GM19397 (cell line): ENCODE data around the gene PHLPP2.

Experiments
- ATAC-seq: cut with Tn5 transposase; IDR thresholded peaks from one replicate; pipeline ENCODE4 v1.9.1; 2021; ENCODE audit warnings: mild to moderate bottlenecking, moderate library complexity; ENCODE audit not compliant: unreplicated experiment

PHLPP2 gene

DNA sequence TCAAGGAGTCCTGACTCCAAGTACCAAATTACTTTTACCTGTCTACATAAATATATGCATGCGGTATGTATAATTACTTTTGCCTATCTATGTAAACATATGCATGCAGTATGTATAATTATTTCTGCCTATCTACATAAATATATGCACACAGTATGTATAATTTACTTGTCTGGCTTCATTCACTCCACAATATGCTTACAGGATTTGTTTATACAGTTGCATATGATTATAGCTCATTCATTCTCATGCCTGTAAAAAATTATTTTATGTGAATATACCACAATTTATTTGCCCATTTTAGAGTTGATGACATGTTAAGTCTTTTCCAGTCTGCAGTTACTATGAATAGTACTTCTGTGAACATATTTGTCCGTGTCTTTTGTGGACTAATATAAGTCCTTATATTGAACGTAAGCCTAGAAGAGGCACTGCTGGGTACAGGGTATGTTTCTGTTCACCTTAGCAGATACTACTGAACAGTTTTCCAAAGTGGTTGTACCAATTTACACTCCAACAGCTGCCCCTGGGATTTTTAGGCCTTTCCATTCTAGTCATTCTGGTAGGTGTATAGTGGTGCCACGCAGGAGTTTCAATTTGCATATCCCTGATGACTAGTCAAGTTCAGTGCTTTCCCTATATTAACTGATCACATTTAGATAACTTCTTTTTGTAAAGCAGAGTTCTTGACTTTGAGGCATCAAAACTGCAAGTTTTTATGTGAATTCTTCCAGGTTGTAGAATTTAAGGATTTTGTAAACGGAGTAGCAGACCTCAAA is 51.5 kb downstream of the PHLPP2 start:
- no peak for ATAC-seq

DNA sequence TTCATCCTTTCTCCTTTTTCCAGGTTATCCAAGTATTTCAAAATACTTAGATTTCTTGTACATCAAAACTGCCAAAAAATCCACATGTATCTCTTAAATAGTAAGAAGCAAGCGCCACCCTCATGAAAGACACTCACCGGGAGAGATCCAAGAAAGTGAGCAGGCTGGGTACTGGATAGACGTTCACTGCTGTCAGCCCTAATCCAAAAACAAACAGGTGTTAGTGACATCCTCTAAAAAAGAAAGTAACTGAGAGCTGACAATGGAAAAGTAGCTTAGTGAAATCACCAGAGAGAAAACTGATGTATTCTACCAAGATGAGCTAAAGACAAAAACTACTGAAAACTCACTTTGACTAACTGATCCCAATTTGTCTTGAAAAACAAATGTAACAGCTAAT is 52.4 kb downstream of the PHLPP2 start:
- no peak for ATAC-seq

DNA sequence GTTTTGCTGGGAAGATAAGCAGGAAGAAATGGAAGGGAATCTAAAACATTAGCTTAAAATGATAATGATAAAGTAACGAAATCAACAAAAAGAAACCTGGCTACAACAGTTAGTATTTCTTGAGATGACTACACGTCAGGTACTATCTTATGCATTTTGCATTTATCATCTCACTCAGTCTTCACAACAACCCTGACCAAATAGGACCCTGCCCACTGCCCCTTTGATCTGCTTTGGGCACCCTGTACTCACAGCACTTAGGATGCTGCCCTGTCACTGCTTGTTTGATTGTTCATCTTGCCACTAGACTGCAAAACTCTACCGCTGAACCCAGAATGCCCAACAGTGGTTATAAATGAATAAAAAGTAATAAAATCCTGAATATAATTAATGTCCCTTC is 53.3 kb downstream of the PHLPP2 start:
- ATAC-seq, result no peak

DNA sequence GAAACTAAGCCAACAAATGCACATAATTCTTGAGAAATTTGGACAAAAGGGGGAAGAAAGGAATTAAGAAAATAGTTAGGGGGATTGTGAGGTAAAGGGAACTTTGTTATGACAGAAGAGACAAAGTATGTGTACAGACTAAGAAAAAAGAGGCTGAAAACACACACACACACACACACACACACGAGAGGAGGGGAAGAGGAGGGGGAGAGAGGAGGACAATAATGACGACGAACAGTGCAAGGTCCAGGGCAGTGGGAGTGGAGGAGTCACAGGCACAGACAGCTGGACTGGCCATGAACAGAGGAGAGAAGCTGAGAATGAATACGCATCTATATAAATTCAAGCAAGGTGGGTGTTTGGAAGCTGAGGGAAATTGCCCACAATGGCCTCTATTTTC is 54.0 kb downstream of the PHLPP2 start:
- ATAC-seq, result no peak

DNA sequence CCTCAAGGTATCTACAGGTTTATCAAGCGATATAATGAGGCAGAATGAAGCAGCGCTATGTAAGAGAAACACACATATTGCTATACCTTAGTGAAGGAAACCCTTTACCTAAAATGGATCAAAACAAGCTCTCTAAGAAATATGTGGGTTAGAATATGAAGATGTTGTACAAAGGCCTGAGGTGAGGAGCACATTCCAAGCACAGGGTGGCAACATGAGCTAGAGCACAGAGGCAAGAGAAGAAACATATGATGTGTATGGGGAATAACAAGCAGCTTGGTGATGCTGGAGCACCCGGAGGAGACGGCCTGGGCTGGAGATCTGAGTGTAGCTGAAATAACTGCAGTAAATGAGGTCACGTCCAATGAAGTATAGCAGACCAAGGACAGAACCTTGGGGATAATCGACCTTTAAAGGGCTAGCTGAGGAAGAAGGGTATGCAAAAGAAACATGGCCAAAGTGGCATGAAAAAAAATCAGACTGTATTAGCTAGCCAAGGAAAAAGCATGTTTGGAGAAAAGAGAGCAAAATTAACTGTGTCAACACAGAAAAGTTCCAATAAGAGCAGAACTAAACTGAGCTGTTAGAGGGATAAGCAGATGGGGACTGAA is 54.5 kb downstream of the PHLPP2 start:
- ATAC-seq, result no peak

DNA sequence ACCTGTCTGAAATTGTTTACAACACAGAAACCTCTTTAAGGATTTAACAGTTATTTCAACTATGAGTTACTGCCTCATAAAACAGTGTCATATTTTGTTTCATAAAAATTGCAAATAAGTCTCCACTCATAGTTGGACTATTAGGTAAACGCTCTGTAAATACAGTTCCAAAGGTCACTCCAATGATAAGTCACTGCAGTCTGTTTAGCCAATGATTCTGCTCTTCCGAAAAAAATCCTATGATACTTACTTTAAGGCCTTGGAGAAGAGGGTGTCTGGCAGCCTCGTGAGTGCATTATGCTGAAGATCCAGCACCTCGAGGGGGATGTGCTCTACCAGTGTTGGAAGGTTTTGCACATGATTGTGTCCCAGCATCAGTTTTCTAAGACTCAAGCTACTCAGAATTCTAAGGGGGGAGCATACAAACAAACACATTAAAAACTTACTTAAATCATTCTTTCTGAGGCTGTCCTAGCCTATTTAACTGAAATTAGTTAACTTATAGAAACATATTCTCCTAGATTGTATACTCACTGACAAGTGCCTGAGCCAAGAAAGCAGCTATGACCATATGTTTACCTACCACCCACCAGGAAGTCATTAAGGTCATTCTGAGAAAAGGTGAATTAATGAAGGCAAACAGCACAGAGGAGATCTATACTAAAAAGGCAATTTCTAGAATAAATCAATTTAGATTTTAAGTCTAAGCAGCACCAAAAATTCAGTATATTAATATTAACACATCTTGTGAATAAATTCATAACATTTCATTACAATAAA is 57.4 kb downstream of the PHLPP2 start:
- no peak for ATAC-seq

DNA sequence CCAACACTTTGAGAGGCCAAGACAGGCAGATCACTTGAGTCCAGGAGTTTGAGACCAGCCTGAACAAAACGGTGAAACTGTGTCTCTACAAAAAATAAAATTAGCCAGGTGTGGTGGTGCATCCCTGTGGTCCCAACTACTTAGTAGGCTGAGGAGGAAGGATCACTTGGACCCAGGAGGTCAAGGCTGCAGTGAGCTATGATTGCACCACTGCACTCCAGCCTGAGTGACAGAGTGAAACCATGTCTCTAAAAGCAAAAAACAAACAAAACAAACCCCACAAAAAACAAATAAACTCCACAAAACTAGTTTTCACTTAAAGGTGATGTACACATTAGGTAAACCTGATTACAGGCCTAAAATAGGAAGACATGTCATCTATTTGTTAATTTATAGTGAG is 58.2 kb downstream of the PHLPP2 start:
- ATAC-seq, result no peak

DNA sequence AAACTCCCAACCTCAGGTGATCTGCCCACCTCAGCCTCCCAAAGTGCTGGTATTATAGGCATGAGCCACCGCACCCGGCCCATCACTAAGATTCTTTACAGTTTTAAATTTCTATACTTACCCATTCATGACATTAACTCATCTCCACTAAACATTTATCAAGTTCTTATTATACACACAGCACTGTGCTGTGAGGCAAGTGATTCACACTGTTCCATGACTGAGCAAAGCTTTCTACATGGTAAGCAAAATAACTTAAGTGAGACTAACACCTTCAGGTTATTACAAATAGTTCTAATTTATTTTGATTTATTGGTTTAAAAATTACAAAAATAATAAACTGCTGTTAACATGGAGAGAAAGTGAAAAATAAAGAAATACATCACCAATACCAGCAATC is 65.0 kb downstream of the PHLPP2 start:
- ATAC-seq, result no peak

DNA sequence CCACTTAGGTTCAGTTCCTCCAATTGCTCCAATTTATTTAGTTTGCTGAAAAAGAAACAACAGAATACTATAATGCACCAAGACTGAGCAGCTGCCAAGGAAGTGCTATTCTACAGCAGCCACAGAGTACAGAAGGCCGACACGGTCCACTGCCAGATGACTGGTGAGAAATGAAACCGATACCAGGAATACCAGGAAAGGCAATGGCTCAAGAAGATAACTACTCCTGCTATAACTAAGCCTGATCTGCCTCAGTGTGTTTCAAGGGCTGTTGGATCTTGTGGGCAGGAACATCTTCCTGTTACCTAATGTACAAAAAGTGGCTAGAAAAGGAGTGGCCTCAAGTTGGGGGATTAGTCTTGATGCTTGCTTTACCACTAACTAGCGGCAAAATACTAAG is 65.7 kb downstream of the PHLPP2 start:
- ATAC-seq, result no peak

DNA sequence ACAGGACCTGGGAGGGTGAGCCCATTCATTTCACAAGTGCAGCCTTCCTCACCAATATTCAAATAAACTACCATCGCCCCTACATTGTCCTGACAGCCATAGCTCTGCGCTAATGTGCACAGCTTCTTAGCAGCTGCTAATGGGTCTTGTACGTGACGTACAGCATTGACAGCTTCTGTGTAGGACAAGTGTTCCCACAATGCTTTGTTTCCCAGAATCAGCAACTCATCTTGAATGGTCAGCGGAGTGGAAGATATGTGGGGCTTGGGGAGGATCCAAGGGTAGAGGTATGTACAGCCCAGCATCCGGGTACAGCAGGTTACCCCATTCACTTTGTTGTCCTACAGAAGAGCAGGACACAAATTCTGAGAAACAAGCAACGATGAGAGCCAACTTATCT is 74.8 kb downstream of the PHLPP2 start:
- no peak for ATAC-seq

DNA sequence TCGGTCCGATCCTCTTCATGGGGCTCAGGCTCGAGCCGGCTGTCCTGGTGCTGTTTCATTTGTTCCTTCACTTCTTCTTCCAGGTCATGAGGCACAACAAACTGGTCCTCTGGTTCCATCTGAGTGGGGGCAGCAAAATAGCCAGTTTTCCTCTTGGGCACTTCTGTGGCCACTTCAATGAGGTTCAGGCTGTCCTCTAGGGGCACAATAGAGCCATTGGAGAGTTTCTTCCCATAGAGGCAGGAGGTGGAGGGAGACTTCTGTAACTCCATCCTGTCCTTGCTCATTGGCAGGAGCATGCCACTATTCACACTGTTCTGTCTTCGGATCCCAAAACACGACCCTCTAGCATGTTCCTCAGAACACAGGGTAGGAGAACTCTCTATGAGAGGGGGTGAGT is 75.6 kb downstream of the PHLPP2 start:
- no peak for ATAC-seq

DNA sequence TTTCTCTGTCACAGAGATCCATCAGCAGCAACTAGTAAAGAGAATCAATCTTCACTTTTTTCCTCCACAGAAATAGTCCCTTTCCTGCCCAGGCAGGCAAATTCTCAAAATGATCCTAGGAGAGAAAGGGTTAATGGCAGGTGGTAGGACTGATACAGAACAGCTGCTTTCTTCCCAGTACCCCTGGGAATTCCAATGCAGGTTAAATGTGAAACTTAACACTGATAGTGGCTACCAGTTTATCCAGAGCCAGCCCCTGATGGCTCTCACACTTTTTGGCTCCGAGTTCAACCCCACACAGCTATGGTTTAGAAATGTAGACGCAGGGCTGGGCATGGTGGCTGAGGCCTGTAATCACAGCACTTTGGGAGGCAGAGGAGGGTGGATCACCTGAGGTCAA is 76.3 kb downstream of the PHLPP2 start:
- ATAC-seq, result no peak

DNA sequence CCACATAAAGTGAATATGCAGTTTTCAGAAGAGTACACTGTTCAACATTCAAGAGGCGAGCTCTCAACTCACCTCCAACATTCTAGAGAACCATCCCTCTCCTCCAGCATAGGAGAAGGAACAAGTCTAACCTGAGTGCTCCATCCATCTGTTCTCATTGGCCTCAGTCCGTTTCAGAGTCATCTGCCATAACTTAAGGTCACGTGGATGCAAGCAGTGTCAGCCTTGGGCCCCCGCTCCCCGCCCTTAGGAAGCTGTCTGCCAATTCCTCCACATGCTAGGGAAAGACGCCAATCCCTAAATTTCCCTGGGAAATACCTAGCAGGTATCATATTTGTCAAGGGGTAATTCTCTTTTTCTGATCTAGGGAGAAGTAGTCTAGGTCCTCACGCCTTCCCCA is 77.1 kb downstream of the PHLPP2 start:
- no peak for ATAC-seq

DNA sequence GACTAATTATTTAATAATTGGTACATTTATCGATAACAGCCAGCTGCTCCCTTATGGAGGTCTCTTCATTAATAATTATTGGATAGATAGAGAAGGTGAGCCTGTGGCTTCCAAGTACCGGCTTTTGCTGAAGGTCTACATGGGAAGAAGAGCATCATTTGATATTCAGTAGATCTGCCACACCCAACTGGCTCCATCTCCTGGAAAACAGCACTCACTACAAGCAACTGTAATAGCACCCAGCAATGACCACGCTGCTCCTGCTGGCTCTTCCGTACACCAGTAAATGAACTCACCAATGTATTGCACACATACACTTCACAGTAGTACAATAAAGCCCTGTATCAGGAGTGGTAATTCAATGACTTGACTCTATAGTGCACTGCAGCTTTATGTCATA is 79.1 kb downstream of the PHLPP2 start:
- no peak for ATAC-seq

DNA sequence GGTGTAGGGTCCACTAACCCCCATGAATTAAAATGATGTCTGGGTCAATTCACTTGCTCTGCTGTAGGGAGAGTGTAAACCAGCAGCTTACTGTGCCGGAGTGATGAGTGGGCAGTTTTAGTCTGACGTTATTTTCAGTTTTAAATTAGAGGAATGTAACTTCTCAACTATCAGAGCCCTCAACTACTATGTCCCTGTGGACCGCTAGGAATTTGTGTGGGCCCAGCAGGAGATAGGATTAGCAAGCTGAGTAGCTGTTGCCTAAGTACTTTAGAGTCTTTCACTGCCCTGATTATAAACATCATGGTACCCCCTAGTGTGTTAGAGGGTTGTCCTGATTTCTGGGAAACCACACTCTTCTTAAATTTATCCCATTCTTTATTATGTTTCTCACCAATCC is 87.1 kb downstream of the PHLPP2 start:
- no peak for ATAC-seq

DNA sequence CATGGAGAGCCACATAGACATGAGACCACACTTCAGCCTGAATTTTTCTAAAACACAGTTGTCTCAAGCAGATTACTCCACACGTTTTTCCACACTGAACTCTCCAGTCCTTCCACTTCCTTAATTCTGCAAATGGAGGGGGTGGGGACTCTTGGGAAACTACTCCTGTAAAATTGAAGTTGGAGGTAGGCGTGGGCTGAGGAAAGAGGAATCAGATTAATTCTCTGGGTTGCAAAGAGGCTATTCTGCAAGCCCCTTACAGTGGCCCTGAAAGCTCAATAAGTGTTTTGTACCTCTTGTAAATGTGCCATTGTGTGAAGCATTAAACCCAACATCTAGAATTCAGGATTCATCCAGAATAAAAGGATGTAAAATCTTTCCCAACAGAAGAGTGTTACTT is 88.9 kb downstream of the PHLPP2 start:
- no peak for ATAC-seq

DNA sequence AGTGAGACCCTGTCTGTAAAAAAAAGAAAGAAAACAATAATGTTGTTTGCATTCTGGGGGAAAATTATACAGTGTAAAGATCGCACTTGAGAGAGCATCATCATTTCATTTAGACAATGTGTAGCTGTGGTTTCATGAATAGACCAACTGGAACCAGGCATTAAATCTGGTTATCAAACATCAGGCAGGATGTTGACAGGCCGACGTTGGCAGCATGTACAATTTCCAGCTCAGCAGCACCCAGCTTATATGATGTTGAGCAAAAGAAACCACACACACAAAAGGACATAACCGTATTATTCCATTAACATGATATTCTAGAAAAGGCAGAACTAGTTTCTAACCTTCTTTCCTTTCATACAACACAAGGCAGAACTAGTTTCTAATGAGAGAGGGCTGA is 92.7 kb downstream of the PHLPP2 start:
- ATAC-seq, result no peak

DNA sequence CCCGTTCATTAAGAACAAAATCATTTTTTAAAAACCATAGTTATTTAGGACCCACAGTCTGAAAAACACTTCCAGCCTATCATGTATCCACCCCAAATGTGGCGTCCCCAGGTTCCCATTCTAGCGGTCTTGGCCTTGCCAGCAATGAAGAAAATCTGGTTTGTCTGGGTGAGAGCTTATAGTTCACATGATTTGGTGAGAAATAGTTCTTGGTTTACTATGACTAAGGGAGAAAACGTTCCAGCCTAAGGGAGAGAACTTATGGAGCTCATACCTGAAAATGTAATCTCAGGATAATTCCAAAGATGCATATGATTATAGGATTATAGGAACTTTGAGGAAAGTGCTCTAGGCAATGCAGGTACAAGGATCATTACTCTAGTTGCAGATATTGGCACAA is 93.7 kb downstream of the PHLPP2 start:
- no peak for ATAC-seq

DNA sequence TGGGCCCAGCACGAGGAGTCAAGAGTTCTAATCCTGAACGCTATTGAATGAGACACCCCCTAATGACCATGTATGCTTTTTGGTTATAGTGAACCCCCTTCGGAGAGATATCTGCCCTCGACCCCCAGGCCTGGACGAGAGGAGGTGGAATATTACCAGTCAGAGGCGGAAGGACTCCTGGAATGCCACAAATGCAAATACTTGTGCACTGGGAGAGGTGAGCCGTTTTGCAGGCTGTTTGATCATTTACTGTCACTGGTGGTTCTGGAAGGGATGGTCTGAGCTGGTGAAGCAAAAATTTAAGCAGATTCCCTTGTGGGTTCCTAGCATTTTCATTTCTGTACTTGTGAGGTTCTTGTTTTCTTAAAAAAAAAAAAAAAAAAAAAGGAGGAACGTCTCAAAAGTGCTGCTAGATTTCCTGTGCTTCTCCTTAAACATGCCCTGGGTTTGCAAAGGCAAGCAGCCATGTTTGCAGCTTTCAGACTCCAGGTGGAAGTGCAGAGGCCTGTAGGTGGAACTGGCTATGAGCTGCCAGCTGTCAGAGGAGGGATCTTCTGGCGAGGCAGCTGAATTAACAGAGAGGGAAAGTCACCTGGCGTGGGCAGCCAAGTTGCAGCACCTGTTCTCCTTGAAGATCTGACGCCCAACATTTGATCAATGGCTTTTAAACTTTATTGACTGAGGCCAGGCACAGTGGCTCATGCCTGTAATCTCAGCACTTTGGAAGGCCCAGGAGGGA is 95.1 kb downstream of the PHLPP2 start:
- ATAC-seq, result no peak

DNA sequence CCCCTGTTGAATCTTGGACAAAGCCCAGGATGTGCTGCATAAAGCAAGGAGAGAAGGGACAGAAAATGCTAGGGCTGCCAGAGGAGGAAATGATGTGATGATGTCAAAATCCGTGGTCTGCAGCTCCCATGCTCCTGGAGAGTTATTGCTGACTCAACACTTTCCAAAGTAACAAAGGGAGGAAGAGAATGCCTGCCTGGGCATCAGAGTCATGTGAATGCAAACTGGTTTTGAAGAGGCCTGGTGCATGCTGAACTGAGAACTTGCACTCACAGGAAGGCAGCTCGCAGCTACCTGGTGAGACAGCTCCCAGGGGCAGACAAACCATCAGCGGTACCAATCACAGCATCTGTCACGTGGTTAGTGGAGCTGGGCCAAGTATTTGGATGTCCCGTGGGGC is 95.7 kb downstream of the PHLPP2 start:
- ATAC-seq, result no peak

DNA sequence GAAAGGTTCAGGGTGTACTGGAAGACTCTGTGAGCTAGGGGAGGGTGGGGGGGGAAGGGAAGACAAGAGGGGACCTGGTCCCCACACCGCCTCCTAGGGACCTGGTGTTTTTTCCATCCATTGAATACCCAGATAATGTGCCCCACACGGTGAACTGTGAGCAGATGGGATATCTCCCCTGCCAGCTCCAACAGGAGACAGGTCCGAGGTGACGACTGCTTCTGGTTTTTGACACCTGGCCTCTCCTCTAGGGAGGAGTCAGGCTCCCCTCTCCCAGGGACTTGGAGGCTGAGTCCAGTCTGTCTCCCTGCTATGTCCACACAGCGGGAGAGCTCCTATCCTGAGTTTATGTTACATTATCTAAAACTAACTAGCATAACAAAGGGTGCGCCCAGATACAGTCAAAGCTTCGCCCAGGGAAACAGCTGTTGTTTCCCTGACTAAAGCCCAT is 96.7 kb downstream of the PHLPP2 start:
- no peak for ATAC-seq
